ENCODE measurements around the gene MIB1. TPM values are rescaled to one million over a fixed set of nuclear protein-coding genes. Genes with fewer than 3 reads are reported as not detected.

Gene MIB1
- total RNA-seq, 1 experiment from 2014 or later: 48.8 TPM

GRCh38 chr18:21759836-21760235, 19.2 kb downstream of the MIB1 start:
- Histone ChIP-seq H3K4ac (ENCODE audit: low read depth, low read length) (no peak overlapping the region), H3K18ac (ENCODE audit: insufficient read length, low read depth, low read length) (no peak overlapping the region), H2BK15ac (ENCODE audit: low read depth, low read length) (no peak overlapping the region), H3K14ac (ENCODE audit: insufficient read depth, low read length) (no peak overlapping the region), H4K91ac (ENCODE audit: insufficient read length, low read depth, low read length) (no peak overlapping the region), H3T11ph (ENCODE audit: low read length) (no peak overlapping the region), H3K9me3 (ENCODE audit: control insufficient read depth, low read depth, low read length) (no peaks in the 10 kb centered on the region), H3K79me2 (ENCODE audit: insufficient read depth, low read length) (peaks cover 15% of the 10 kb centered on the region; the same call in 1 of the 2 replicates), H2BK12ac (ENCODE audit: insufficient read length, low read depth, low read length) (no peak overlapping the region), H3K23ac (ENCODE audit: insufficient read length, low read depth, low read length) (no peak overlapping the region), H3K4me2 (ENCODE audit: insufficient read depth, insufficient read length, low read length) (no peak overlapping the region), H3K9ac (ENCODE audit: extremely low read depth, insufficient read length, low read length) (no peak overlapping the region), H3K23me2 (ENCODE audit: insufficient read length, low read depth, low read length, poor library complexity, severe bottlenecking) (no peaks in the 10 kb centered on the region), H3K27me3 (ENCODE audit: insufficient read depth, low read length) (no peaks in the 10 kb centered on the region), H3K4me1 (ENCODE audit: insufficient read depth, low read length) (peaks cover 2% of the 10 kb centered on the region; the same call in 1 of the 2 replicates), H3K56ac (ENCODE audit: insufficient read length, low read depth, low read length) (no peak overlapping the region), H2BK20ac (ENCODE audit: low read depth, low read length, poor library complexity, severe bottlenecking) (no peak overlapping the region), H2AFZ (ENCODE audit: low read length) (no peak overlapping the region), H2AK5ac (ENCODE audit: insufficient read length, low read length) (no peak overlapping the region), H2BK120ac (ENCODE audit: low read depth, low read length, poor library complexity, severe bottlenecking) (no peak overlapping the region), H4K8ac (replicated peaks; ENCODE audit: insufficient read length, low read depth, low read length) (no peak overlapping the region), H3K27ac (ENCODE audit: insufficient read length, low read depth, low read length) (no peak overlapping the region), H4K5ac (ENCODE audit: insufficient read length, low read depth, low read length) (no peak overlapping the region), H2BK5ac (ENCODE audit: insufficient read length, low read length) (no peak overlapping the region), H4K20me1 (ENCODE audit: control insufficient read depth, insufficient read depth, insufficient read length) (no peaks in the 10 kb centered on the region), H3K79me1 (ENCODE audit: insufficient read depth, low read depth, low read length, poor library complexity, severe bottlenecking) (peaks cover 4% of the 10 kb centered on the region)
- no peak for TF ChIP-seq CTCF (conservative IDR thresholded peaks at IDR 0.05)
- Mint-ChIP-seq H3K36me3 (ENCODE audit: insufficient read depth in 1 of 3, low read depth in 3 of 3) (no peaks in the 10 kb centered on the region), H3K4me3 (no peak overlapping the region), H3K27me3 (ENCODE audit: low read depth) (no peaks in the 10 kb centered on the region), H3K4me1 (peaks cover 32% of the 10 kb centered on the region in 2 experiments), H3K27ac (0 out of 7 replicates have a peak overlapping the region, but pooled peaks of 1 of the 3 experiments have one; percentile 35), H3K9me3 (no peaks in the 10 kb centered on the region)
- no CpG with 5 or more reads among the region's 2 CpGs for WGBS (ENCODE audit: extremely low coverage, insufficient read length, low lambda C conversion rate)
- no peak for DNase-seq

Measured in H9 (cell line).